DOHH2 (cell line): ENCODE measurements around the gene RIPOR2.

Experiments
- CTCF ChIP-seq: fragments of 200-600 bp; sonication (generic); IDR thresholded peaks from one replicate; pipeline ENCODE4 v1.5.1; 2014; ENCODE audit warnings: antibody characterized with exemption, mild to moderate bottlenecking, low read depth, low read length; ENCODE audit not compliant: poor library complexity, severe bottlenecking
- EZH2phosphoT487 ChIP-seq: fragments of 200-600 bp; sonication (generic); IDR thresholded peaks from 2 replicates; pipeline ENCODE4 v1.6.1; 2017; ENCODE audit warnings: borderline replicate concordance, mild to moderate bottlenecking, antibody characterized with exemption, low read length, moderate library complexity, mixed read lengths

GRCh38 chr6:24780206-24780605 lies 155.6 kb downstream of the RIPOR2 start:
- TF ChIP-seq CTCF (no peak), EZH2phosphoT487 (no peak)
